HFF-Myc (cell line): Measurements from ENCODE around the gene CHST12.

Source experiments
- DNase-seq: peaks from one replicate; pipeline ENCODE4 v3.0.0-alpha.2; 2011; ENCODE audit warnings: low read depth; ENCODE audit errors: extremely low read depth
- H3K4me3 ChIP-seq: replicated peaks from 2 replicates; pipeline ENCODE4 v1.5.1; 2011; ENCODE audit warnings: low read depth, mild to moderate bottlenecking, control low read depth, low read length
- TF ChIP-seq, protein P1 (sequence below): IDR thresholded peaks from 2 replicates; pipeline ENCODE4 v1.5.1; 2012; ENCODE audit warnings: mild to moderate bottlenecking, low read depth, low read length, control low read depth; ENCODE audit errors: missing control alignments

CHST12 gene

DNA sequence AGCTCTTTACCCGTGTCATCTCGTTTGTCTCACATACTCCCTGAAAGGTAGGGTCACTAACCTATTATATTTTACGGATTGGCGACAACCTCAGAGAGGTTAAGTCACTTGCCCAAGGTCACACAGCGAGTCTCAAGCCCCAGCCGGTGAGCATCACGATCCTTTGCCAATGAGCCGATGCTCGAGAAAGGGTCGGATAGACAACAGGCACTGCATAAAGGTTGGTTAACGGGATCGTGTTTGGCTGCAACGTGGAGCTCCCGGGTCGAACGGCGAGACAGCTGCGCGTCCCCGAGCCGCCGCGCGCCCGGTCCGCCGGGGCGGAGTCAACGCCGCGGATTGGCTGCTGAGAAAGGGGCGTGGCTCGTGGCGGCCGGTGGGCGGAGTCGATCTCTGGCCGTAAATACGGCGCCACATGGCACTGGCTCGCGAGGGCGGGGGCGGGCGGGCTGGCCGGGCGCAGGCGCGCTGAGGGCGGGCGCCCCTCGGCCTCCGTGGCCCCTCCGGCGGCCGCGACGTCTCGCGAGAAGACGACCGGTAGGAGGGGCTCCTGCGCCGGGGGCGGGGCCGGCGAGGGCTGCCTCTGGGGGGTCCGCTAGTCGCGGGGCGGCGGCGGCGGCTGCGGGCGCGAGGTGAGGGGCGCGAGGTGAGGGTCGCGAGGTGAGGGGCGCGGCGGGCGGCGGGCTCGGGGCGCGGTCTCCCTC, at the start of gene CHST12:
Gene CHST12 (plus strand): TSS at position 598 of the 704 bp plus-strand sequence. CDS start 29,029 bp downstream, outside the sequence.
- H3K4me3 ChIP-seq = peak within 1 kb of the TSS; percentile 74
- TF ChIP-seq, protein P1, sequence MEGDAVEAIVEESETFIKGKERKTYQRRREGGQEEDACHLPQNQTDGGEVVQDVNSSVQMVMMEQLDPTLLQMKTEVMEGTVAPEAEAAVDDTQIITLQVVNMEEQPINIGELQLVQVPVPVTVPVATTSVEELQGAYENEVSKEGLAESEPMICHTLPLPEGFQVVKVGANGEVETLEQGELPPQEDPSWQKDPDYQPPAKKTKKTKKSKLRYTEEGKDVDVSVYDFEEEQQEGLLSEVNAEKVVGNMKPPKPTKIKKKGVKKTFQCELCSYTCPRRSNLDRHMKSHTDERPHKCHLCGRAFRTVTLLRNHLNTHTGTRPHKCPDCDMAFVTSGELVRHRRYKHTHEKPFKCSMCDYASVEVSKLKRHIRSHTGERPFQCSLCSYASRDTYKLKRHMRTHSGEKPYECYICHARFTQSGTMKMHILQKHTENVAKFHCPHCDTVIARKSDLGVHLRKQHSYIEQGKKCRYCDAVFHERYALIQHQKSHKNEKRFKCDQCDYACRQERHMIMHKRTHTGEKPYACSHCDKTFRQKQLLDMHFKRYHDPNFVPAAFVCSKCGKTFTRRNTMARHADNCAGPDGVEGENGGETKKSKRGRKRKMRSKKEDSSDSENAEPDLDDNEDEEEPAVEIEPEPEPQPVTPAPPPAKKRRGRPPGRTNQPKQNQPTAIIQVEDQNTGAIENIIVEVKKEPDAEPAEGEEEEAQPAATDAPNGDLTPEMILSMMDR = no peak
- peak; percentile 61 for DNase-seq

DNA sequence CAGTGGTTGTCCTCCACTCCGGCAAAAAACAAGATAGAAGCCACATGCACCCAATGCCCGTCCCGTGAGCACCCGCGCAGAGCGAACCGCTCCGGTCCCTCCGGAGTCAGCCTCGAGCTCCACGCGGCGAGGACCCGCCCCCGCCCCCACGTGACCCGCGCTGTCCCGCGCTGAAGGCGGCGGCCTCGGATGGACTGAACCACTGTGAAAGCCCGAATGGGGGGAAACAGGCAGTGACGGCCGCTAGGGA, 49.5 kb upstream of the CHST12 start:
- DNase-seq = no peak
- peak overlapping the region; percentile 98 for H3K4me3 ChIP-seq
- TF ChIP-seq, protein P1 = no peak

- peak; percentile 87 for DNase-seq
- TF ChIP-seq, protein P1 = no peak
- peak within 1 kb of the TSS; percentile 98 for H3K4me3 ChIP-seq
These were observed 49.0 kb upstream of the CHST12 start, which contains the start of gene EIF3B for GRCh38 chr7:2354186-2354938. Gene EIF3B (plus strand): TSS chr7:2354827. CDS start chr7:2354922, 95 bp downstream.

GRCh38 chr7:2354939-2355704, 48.3 kb upstream of the CHST12 start:
- peak overlapping the region; percentile 98 for H3K4me3 ChIP-seq
- no peak for DNase-seq
- TF ChIP-seq, protein P1 = no peak

DNA sequence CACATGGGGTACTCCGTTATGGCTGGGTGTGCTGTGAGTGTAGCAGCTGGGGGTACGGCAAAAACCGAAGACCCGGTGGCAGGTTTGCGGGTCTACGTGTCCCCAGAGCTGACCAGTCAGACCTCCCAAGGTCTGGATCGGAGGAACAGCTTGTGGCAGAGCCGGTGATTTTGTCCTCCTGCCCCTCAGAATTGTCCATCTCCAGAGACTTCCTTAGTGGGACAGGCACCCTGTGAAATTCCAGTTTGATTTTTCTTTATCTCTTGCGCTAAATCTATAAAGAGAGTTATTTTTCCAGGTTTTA, 47.8 kb upstream of the CHST12 start:
- DNase-seq = no peak
- peak overlapping the region; percentile 98 for H3K4me3 ChIP-seq
- TF ChIP-seq, protein P1 = no peak

DNA sequence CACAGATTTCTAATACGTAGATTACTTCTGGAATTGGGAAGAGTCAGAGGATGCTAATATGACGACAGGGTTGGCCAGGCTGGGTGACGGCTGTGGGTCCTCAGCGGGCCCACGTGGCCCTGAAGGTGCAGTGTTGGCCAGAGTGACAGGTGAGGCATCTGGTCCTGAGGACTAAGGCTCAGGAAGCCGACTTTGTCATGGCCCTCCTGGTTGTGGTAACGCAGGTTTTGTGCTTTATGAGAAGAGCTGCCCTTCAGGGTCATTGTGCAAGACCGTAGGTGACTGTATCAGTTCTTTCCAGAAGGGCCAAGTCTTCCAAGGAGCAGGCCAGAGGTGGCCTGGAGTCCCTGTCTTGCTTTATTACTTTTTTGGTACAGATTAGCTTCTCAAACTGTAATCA, 46.2 kb upstream of the CHST12 start:
- H3K4me3 ChIP-seq = peak overlapping the region; percentile 98
- TF ChIP-seq, protein P1 = no peak
- no peak for DNase-seq
